Forelimb muscle (tissue), 1 donor: ENCODE measurements around the gene ACTA1. TPM values are rescaled to one million over a fixed set of nuclear protein-coding genes. Genes with fewer than 3 reads are reported as not detected.
"Not testable (repeated sequence)": the region's sequence is repeated elsewhere in the genome, so short reads cannot be mapped to it uniquely, and the experiment has no call there.

ENCODE experiments used
- DNase-seq: peaks from one replicate; pipeline ENCODE4 v3.0.0-alpha.2; 2013; ENCODE audit warnings: low read depth
- polyA plus RNA-seq: library from polyadenylated mRNA; unstranded; fragments of 120-200 nt; gene quantifications from one replicate; pipeline ENCODE4 v1.2.1, GENCODE V29; 2013; ENCODE audit not compliant: insufficient read length

The ACTA1 gene
- polyA plus RNA-seq: 14,286 TPM

DNA sequence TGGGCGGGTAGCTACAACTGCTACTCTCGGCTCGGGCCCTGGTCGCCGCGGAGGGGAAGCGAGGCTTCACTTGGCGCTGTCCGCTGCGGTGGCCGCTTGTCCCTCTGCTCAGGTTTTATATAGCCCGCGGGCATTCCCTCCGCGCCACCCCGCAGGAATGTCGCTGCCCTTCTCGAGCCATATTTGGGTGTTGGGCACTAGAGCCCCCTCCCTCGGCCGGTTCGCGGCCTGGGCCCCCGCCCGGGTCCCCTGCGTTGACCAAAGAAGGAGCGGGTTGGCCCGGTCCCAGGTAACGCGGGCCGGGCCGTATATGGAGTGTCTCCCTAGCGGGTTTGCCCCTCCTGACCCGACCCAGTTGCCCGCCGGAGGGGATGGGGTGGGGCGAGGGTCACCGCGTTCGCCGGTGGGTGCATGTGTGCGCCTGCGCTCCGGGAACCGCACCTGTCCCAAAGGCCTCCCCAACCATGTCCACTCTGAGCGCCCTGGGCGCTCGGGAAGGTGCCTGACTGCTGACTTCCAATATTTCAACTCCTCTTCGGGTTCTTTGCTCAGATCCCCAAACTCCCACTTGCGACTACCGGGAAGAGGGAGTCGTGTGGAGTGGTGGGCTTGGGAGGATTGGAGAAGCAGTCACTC is at the start of gene ACTA1:
Gene ACTA1, minus strand, starts transcription at position 90 of the 636 bp plus-strand sequence. CDS start 979 bp downstream, outside the sequence.
- DNase-seq: no peak

DNA sequence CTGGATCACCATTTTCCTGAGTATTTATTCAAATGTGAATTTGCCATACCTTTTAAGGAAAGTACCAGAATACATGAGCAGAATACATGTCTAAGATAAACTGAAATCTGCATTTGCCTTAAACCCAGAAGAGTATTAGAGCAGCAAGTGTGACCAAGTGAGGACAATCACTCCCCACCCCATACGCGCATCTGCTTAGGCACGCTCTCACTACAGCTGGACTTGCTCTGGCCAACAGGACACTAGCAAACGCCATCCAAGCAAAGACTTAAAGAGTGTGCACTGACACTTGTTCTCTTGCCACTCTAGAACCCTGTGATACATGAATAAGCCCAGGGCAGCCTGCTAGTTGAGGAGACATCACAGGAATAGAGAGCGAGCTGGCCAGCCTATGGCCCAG is 48.6 kb upstream of the ACTA1 start:
- DNase-seq: no peak

DNA sequence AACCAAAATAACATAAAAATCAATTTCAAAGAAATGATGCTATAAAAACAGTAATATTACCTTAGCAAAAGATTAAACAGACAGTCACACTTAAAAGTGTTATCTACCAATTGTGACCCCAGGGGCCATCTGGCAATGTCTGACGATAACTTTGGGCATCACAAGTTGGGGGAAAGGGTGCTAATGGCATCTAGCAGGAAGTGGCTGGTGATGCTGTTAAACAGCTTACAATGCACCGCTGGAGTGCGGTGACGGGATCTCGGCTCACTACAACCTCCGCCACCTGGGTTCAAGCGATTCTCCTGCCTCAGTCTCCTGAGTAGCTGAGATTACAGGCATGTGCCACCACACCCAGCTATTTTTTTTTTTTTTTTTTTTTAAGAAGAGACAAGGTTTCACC is 46.6 kb upstream of the ACTA1 start:
- no peak for DNase-seq

DNA sequence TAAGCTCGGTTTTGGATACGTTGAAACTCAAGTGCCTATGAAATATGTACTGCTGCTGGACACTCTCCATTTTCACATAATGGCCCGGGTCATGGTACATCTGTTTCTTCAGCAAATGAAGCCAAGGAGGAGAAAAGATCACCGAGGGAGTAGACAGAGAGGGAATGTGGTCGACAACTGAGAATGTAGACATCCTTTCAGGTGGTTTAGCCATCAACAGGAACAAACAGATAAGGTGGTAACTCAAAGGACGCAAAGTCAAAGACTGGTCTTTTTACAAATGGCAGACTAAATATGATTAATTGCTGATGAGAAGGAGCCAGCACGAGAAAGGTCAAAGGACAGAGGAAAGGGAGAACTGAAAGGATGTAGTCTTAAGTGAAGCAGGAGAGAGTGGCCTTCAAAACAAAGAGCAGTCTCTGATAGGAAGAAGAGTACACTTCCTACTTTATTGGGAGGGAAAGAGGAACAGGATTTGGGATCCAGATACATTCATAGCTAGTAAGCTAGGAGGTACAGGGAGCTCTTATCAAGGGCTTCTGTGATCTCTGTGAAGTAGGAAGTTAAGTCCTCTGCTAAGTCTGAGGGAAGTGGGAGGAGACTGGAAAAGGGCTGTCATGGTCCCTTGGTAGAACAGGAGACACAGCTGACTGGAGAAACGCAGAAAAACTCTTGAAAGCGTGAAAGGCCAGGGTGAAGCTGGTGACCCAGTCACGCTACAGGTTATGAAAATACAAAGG is 45.9 kb upstream of the ACTA1 start:
- no peak for DNase-seq

DNA sequence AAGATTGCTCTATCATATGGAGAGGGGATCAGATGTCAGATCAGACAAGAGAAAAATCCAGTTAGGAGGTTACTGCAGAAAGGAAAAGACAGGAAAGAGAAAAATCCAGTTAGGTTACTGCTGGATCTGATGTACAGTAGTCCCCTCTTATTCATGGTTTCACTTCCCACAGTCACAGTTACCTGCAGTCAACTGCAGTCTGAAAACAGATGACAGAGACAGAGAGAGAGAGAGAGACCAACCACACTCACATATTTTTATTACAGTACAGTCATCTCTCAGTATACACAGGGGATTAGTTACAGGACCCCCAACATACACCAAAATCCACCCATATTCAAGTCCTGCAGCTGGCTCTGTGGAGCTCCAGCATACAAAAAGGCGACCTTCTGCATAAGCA is 45.0 kb upstream of the ACTA1 start:
- no peak for DNase-seq

DNA sequence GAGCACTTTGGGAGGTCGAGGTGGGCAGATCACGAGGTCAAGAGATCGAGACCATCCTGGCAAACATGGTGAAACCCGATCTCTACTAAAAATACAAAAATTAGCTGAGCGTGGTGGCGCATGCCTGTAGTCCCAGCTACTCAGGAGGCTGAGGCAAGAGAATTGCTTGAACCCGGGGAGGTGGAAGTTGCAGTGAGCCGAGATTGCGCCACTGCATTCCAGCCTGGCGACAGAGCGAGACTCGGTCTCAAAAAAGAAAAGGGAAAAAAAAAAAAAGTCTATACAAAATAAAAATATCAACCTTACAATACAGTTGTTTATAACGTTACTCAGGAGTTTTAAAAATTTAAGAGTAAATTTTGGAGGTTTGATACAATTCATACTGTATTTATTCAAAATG is 42.0 kb upstream of the ACTA1 start:
- not testable (repeated sequence) for DNase-seq

DNA sequence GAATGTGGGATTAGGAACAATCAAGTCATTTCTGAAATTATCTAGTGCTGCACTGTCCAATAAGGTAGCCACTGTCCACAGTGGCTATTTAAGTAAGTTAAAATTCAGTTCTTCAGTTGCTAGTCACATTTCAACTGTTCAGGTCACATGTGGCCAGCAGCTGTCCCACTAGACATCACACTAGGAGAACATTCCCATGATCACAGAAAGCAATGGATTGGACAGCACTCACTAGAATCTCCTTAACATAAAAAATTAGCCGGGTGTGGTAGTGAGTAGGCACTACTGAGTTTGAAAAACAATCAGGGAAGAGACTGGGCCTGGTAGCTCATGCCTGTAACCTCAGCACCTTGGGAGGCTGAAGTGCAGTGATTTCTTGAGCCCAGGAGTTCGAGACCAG is 40.6 kb upstream of the ACTA1 start:
- no peak for DNase-seq

DNA sequence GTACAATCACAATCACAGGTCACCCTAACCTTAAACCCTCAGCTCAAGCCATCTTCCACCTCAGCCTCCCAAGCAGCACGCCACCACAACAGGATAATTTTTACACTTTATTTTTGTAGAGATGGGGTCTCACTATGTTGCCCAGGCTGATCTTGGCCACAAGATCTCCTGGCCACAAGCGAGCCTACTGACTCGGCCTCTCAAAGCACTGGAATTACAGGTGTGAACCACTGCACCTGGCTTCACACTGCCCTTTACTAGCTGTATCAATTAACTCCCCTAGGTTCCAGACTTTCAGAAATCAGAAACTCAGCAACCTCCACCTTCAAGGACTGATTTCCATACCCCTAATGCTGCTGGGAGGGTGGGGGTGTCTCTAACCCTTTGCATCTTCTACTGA is 37.3 kb upstream of the ACTA1 start:
- no peak for DNase-seq

DNA sequence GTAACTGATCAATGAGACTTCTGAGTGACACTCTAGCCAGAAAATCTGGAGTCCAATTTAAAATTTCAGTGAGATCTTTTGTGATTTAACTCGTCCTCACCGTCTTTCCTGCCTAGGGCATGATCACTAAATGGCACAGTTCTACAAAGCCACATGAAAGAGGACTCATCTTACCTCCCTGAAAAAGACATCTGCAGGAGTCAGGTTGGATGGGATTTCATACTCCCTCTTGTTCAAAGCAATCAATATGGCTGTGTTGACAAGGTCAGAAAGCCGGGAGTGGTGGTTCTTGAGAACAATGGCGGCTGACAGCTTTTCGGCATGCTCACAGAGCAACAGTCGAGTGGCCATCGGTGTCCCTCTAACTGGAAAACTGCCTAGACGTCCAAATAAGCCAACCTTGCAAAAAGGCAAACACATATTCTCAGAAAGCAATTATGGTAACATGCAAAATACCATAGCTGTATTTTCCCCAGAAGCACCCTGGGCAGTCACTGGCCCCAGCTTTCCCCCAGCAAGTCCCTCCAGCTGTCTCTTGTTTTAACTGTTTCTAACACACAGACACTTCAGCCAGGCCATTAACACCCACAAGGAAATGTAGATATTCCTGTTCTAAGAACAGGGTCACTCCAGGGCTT is 36.6 kb upstream of the ACTA1 start:
- no peak for DNase-seq

DNA sequence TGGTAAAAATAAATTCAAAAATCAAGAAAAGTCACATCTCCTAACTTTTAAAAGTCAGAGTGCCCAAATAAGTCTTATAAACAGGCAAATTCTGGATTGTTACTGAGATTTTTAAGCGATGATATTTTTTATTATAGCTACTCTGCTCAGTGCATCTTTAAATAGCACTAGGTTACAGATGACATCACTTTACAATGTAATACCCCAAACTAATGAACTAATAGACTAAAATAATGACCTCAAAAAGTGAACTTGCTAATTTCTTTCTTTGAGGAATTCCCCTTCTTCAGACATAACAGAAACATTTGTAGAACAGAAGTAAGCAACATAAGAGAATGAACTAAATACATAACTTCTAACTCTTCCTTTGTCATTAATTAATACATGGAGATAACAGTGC is 33.0 kb upstream of the ACTA1 start:
- DNase-seq: no peak

DNA sequence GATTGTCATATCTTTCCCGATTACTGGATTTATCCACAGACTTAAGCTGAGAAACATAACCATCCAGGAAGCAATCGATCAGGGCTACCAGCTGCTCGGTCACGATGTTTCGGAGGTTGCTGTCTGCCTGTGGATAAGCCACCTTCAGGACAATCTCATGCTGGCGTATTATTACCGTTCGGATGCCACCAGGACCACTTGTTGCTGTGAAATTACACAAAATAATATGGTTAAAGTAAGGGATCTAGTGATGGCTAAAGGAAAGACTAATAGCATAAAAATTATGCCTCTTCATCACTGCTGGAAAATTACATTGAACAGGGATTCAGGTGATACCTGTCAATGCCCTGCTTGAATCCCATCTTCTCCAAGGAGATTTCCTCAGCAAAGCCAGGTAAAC is 30.8 kb upstream of the ACTA1 start:
- no peak for DNase-seq

DNA sequence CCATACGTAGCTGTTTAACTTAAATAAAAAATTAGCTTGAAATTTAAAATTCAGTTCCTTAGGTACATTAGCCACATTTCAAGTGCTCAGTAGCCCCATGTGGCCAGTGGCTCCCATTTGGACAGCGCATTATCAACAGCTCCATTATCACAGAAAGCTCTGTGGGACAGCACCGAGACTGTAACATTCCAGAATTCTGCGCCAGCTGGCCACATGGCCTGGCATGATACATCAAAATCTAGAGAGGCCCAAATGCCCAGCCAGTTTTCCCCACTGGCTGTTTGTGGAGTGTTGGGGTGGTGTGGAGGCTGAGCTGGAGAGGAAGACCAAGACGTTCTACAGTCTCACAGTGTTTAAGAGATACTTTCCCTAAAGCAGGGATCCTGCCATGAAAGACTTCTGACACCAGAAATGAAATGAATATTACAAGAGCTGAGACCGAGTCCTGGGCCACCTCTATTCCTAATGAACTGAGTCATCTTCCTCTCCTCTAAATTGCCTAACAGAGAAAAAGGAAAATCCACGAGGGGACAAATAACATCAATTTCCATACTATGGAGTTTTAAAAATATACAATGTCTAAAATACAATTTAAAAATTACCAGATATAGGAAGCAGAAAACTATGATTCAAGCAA is 27.3 kb upstream of the ACTA1 start:
- no peak for DNase-seq

DNA sequence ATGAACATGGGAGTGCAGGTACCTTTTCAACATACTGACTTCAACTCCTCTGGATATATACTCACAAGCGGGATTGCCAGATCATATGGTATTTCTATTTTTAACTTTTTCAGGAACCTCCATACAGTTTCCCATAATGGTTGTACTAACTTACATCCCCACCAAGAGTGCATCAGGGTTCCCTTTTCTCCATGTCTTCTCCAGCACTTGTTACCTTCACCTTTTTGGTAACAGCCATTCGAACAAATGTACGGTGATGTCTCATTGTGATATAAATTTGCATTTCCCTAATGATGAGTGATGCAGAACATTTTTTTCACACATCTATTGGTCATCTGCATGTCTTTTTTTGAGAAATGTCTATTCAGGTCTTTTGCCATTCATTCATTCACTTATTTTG is 25.9 kb upstream of the ACTA1 start:
- DNase-seq: no peak

DNA sequence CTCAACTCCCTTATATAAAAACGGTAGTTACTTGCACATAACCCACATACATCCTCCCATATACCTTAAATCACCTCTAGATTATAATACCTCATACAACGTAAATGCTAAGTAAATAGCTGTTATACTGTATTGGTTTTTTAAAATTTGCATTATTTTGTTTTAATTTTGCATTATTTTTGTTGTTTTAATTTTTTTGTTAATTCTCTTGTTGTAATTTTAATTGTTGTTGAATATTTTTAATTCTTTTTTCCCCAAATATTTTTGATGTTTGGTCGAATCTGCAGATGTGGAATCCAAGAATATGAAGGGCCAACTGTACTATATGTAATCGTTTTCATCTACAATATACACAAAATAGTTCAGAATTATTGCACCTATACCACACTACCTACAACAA is 23.5 kb upstream of the ACTA1 start:
- no peak for DNase-seq

DNA sequence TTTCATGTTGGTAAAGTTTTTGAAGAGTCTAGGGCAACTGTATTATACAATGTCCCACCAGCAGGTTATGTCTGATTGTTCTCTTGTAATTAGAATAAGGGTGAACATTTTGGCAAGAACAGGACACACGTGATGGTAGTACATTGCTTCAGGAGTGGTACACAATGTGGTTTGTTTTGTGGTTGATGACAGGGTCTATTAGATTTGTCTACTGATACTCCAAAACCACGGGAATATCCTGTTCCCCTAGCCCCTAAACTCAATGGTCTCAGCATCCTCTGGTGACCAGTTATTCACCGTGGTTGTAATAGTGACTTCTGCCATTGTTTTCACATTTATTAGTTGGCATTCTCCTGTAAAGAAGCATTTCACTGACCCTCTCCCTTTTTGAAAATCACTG is 22.1 kb upstream of the ACTA1 start:
- no peak for DNase-seq

DNA sequence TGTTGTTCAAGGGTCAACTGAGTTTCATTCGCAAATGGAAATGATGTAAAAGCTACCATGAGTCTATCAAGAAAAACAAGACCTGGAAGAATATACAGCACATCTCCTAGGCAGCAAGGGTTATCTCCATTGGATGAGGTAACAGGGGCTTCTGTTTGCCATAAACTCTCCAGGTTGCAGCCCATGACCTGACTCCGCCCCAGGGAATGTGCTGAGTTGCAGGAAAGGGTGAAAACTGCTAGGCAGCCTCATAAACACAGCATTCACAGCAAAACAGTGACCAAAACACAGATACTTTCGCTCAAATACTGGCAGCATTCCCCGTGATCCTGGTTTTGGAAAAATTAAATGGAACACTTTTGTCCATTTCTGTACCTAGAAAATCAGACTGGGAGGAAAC is 20.2 kb upstream of the ACTA1 start:
- DNase-seq: no peak

DNA sequence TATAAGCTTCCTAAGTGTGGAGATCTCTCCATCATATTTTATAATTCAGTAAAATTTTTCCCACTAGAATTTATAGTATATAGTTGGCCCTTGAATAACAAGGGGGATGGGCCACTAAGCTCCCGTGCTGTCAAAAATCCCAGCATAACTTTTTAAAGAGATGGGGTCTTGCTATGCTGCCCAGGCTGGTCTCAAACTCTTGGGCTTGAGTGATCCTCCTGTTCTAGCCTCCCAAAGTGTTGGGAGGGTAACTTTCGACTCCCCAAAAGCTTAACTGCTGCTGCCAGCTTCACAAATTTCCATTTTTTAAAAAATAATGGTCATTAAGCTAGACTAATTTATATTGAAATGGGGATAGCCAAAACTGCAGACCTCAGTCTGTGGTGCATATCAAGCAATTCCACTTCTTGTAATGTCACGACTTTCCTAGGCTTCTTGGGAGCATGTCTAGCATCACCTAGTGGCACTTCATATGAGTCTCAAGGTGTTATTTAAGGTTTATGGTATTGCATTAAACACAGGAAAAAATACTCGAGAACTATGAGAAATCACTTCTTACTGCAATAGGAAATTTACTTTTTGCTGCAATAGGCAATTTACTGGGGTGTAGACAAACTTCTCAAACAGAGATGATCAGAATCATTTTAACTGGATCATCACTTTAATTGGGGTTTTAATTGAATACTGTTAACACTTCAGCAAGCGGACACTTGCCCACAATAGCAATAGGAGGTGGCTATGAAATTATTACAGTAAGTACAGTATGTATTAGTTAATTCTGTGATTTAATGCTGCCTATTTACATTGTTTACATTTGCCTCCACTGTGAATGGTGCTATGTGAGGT is 19.3 kb upstream of the ACTA1 start:
- DNase-seq: no peak

DNA sequence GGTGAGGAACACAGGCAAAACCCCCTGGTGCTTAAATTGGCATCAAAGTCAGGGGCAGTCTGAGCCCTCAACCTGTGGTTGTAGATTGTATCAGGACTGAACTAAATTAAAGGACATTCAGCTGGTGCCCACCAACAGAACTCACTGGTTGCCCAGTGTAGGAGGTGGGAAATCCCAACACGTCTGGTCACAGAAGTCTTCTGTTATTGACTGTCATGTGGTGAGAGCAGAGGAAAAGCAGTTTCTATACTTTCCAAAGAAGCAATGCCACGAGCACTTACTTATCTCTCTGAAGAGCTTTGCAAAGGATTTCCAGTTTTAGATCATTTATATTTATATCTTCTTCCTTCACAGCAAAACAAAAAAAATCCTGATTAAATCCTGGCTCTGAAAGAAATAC is 15.0 kb upstream of the ACTA1 start:
- no peak for DNase-seq

DNA sequence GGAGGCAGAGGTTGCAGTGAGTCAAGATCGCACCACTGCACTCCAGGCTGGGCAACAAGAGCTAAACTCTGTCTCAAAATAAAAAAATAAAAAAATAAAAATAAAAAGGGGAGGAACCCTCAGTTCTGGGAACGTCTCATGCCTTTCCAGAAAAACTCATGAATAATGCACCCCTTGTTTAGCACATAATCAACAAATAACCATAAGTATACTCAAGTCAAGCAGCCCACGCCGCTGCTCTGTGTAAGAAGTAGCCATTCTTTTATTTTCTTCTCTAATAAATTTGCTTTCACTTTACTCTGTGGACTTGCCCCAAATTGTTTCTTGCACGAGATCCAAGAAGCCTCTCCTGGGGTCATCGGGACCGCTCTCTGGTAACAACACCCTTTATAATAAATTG is 14.5 kb upstream of the ACTA1 start:
- no peak for DNase-seq

DNA sequence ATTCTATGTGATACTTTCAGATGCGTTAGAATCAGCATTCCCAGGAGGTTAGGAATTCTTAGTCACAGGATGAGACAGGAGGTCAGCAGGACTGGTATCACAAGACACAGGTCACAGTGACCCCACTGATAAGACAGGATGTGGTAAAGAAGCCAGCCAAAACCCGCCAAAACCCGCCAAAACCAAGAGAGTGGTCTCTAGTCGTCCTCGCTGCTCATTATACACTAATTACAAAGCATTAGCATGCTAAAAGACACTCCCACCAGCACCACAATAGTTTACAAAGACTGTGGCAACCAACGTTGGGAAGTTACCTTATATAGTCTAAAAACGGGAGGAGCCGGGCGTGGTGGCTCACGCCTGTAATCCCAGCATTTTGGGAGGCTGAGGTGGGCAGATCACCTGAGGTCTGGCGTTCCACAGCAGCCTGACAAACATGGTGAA is 13.9 kb upstream of the ACTA1 start:
- DNase-seq: no peak

DNA sequence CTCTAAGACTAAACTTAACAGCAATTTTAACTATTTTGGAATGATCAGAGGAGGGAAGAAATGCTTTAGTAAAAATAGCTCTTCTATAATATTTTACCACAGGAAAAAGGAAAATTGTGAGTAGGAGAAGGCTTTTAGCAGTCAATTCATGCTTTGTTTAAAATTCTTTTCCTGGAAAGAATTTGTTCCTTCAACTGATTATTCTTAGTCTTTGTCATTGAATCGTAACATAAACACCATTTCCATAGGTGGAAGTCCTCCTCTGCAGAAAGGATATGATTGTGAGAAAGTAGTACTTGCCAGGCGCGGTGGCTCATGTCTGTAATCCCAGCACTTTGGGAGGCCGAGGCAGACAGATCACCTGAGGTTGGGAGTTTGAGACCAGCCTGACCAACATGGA is 11.9 kb upstream of the ACTA1 start:
- no peak for DNase-seq
